ENCODE data around the gene FREM1. TPM values are rescaled to one million over a fixed set of nuclear protein-coding genes. Genes with fewer than 3 reads are reported as not detected.

FREM1 gene
- total and polyA plus RNA-seq, 10 donors: 0.07 to 4.3 (median 0.54) TPM; not detected in 1

DNA sequence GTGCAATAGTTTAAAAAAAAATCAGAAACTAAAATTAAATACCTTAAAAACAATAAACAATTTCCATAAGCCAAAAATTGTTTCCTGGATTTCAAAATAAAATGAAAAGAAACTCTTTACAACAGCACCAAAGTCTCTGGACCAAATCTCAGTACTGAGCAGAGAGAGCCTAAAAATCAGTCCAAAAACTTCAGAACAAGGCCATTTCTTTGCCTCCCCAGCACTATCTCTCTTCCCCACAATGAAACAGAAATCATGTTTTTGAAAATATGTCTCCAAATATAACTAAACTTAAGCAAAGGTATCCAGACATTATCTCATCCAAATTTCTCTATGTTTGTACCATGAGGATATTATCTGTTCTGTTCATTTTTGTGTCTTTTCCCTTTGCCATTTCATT is 1.0 kb downstream of the FREM1 start:
- H3K4me3 ChIP-seq: no peak overlapping the region
- no peak for DNase-seq
- H3K36me3 ChIP-seq: no peaks in the 10 kb centered on the region
- TF ChIP-seq, protein P1, sequence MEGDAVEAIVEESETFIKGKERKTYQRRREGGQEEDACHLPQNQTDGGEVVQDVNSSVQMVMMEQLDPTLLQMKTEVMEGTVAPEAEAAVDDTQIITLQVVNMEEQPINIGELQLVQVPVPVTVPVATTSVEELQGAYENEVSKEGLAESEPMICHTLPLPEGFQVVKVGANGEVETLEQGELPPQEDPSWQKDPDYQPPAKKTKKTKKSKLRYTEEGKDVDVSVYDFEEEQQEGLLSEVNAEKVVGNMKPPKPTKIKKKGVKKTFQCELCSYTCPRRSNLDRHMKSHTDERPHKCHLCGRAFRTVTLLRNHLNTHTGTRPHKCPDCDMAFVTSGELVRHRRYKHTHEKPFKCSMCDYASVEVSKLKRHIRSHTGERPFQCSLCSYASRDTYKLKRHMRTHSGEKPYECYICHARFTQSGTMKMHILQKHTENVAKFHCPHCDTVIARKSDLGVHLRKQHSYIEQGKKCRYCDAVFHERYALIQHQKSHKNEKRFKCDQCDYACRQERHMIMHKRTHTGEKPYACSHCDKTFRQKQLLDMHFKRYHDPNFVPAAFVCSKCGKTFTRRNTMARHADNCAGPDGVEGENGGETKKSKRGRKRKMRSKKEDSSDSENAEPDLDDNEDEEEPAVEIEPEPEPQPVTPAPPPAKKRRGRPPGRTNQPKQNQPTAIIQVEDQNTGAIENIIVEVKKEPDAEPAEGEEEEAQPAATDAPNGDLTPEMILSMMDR (IDR thresholded peaks at IDR 0.05 in 8 of 11, conservative IDR thresholded peaks at IDR 0.05 in 3 of 11): no peak
- TF ChIP-seq POLR2A (IDR thresholded peaks at IDR 0.05): no peak
- no peak for TF ChIP-seq POLR2AphosphoS5 (IDR thresholded peaks at IDR 0.05)
- H3K27me3 ChIP-seq (replicated peaks in 1 of 7): peaks cover 0 to 8% (median 0%) of the 10 kb centered on the region in 7 donors
- peaks cover 0 to 6% (median 0%) of the 10 kb centered on the region in 6 donors for H3K4me1 ChIP-seq
- H3K27ac ChIP-seq: no peak overlapping the region
- intact Hi-C loops (cut with DNase I; ENCODE audit: low total_unique reads): no loop called here
- no peaks in the 10 kb centered on the region for H3K9me3 ChIP-seq

DNA sequence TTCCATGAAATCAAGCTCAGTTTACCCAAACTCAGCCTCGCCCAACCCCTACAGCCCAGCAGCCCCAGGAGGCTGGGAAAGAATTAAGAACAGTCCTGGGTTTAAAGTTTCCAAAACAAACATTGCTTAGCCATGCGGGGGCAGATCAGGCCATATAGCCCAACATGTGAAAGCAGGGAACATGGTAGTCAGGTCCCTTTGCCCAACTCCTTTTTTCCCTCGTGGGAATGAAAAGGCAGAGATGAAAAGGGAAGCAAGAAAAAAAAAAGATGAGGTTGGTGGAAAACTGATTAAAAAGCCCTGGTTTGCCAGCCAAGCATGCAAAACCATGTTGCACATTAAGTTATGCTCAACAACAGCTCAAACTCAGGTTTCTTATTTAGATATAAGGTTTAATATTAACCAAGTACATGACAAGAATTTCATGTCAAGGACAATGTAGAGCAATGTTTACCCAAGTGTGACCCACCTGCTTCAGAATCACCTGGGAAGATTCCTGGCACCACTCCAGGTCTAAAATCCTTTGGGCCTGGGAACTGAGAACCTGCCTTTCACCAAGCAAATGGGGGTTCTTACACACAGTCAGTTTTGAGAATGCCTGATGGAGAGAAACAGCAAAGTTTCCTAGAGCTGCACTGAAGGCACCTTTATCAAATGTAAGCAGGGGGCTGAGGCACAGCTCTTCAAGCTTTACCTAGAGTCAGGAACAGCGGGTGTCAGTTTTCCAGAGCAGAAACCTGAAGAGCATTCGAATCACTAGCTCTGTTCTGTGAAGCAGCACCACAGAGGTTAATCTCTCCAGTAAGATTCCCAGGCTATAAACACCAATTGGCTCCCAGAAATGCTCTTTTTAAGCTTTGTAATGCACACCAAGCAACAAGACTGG is 1.7 kb downstream of the FREM1 start:
- intact Hi-C loops (cut with DNase I; ENCODE audit: low total_unique reads): no loop called here
- DNase-seq: no peak
- H3K9me3 ChIP-seq: no peaks in the 10 kb centered on the region
- H3K36me3 ChIP-seq: no peaks in the 10 kb centered on the region
- TF ChIP-seq POLR2AphosphoS5 (IDR thresholded peaks at IDR 0.05) (no peak), POLR2A (IDR thresholded peaks at IDR 0.05) (no peak)
- TF ChIP-seq, protein P1 (IDR thresholded peaks at IDR 0.05 in 8 of 11, conservative IDR thresholded peaks at IDR 0.05 in 3 of 11): no peak
- peaks cover 0 to 8% (median 0%) of the 10 kb centered on the region in 7 donors for H3K27me3 ChIP-seq (replicated peaks in 1 of 7)
- WGBS, 5 donors: 59 to 79% (median 66%) methylated on average over 5 of the region's 5 CpGs
- H3K27ac ChIP-seq: no peak overlapping the region
- peaks cover 0 to 6% (median 0%) of the 10 kb centered on the region in 6 donors for H3K4me1 ChIP-seq
- no peak overlapping the region for H3K4me3 ChIP-seq

DNA sequence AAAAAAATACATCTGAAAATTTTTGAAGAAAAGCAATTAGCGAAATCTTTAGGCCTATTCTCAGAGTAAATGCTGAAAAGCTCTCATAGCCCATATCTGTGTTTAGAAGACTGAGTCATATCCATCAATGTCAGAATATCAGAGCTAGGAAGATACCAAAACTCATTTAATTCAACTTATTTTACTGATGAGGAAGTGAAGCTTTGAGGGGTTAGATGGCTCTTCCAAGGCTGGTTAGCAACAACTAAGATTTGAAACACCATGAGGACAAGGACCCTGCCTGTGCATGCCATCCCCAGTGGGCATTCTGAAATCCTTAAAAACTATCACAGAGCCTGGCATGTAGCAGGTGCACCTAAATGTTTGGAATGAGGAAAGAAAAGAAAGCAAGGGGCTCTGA is 2.5 kb downstream of the FREM1 start:
- 79 to 95% (median 89%) methylated on average over 1 of the region's 1 CpG for WGBS, 5 donors
- DNase-seq: no peak
- Histone ChIP-seq H3K4me3 (no peak overlapping the region), H3K27me3 (replicated peaks in 1 of 7) (peaks cover 0 to 8% (median 0%) of the 10 kb centered on the region in 7 donors), H3K9me3 (no peaks in the 10 kb centered on the region), H3K4me1 (peaks cover 0 to 6% (median 0%) of the 10 kb centered on the region in 6 donors), H3K36me3 (no peaks in the 10 kb centered on the region), H3K27ac (no peak overlapping the region)
- intact Hi-C loops (cut with DNase I; ENCODE audit: low total_unique reads): no loop called here
- TF ChIP-seq POLR2AphosphoS5 (IDR thresholded peaks at IDR 0.05) (no peak), POLR2A (IDR thresholded peaks at IDR 0.05) (no peak)
- TF ChIP-seq, protein P1 (IDR thresholded peaks at IDR 0.05 in 8 of 11, conservative IDR thresholded peaks at IDR 0.05 in 3 of 11): no peak

DNA sequence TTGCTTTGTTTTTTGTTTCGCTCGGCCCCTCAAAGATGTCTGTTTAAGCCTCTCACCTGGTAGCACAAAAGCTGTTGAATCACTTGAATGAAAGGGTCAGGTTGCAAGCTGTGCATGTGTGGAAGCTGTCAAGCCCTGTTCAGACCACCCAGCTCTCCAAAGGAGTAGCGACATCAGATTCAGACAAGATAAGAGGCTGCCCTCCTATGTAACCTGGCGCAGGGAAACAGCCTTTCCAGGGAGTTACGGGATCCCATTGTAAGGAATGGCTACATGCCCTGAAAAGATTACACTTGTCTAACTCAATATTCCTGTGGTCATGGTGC is 2.9 kb downstream of the FREM1 start:
- intact Hi-C loops (cut with DNase I; ENCODE audit: low total_unique reads): no loop called here
- no peaks in the 10 kb centered on the region for H3K36me3 ChIP-seq
- H3K27me3 ChIP-seq (replicated peaks in 1 of 7): peaks cover 0 to 8% (median 0%) of the 10 kb centered on the region in 7 donors
- no peaks in the 10 kb centered on the region for H3K9me3 ChIP-seq
- peaks cover 0 to 6% (median 0%) of the 10 kb centered on the region in 6 donors for H3K4me1 ChIP-seq
- 81 to 87% (median 82%) methylated on average over 5 of the region's 5 CpGs for WGBS, 5 donors
- no peak for DNase-seq
- no peak overlapping the region for H3K4me3 ChIP-seq
- H3K27ac ChIP-seq: no peak overlapping the region
- TF ChIP-seq, protein P1 (IDR thresholded peaks at IDR 0.05 in 8 of 11, conservative IDR thresholded peaks at IDR 0.05 in 3 of 11): no peak
- TF ChIP-seq POLR2AphosphoS5 (IDR thresholded peaks at IDR 0.05) (no peak), POLR2A (IDR thresholded peaks at IDR 0.05) (no peak)

Measured in spleen (tissue), 11 donors.